GM19328 (cell line): Measurements from ENCODE around the gene MAN2A1.

Experiments
- ATAC-seq: cut with Tn5 transposase; IDR thresholded peaks from one replicate; pipeline ENCODE4 v1.9.1; 2021; ENCODE audit warnings: mild to moderate bottlenecking, moderate library complexity; ENCODE audit not compliant: unreplicated experiment

The MAN2A1 gene

GRCh38 chr5:109689740-109690241 lies at the start of gene MAN2A1:
Gene MAN2A1 (plus strand): TSS chr5:109689927. CDS start chr5:109690418, 491 bp downstream.
- ATAC-seq, result peak; percentile 47

- no peak for ATAC-seq
These were observed 48.8 kb upstream of the MAN2A1 start for GRCh38 chr5:109640976-109641375.

GRCh38 chr5:109643791-109644350 lies 45.9 kb upstream of the MAN2A1 start:
- ATAC-seq, result no peak

- no peak for ATAC-seq
These were observed 44.9 kb upstream of the MAN2A1 start for GRCh38 chr5:109644829-109645228.

- no peak for ATAC-seq
These were observed 44.0 kb upstream of the MAN2A1 start for GRCh38 chr5:109645707-109646192.

GRCh38 chr5:109649318-109649717 lies 40.4 kb upstream of the MAN2A1 start:
- ATAC-seq, result no peak

GRCh38 chr5:109650493-109650892 lies 39.2 kb upstream of the MAN2A1 start:
- no peak for ATAC-seq

- ATAC-seq, result no peak
These were observed 37.6 kb upstream of the MAN2A1 start for GRCh38 chr5:109652096-109652495.

GRCh38 chr5:109653042-109653441 lies 36.7 kb upstream of the MAN2A1 start:
- no peak for ATAC-seq

GRCh38 chr5:109653561-109654239 lies 36.0 kb upstream of the MAN2A1 start:
- no peak for ATAC-seq

GRCh38 chr5:109654455-109654854 lies 35.3 kb upstream of the MAN2A1 start:
- no peak for ATAC-seq

- ATAC-seq, result no peak
These were observed 33.9 kb upstream of the MAN2A1 start for GRCh38 chr5:109655841-109656240.

GRCh38 chr5:109656829-109657228 lies 32.9 kb upstream of the MAN2A1 start:
- ATAC-seq, result no peak

GRCh38 chr5:109659901-109660300 lies 29.8 kb upstream of the MAN2A1 start:
- no peak for ATAC-seq

- ATAC-seq, result no peak
These were observed 29.4 kb upstream of the MAN2A1 start for GRCh38 chr5:109660301-109660700.

GRCh38 chr5:109668237-109668636 lies 21.5 kb upstream of the MAN2A1 start:
- no peak for ATAC-seq

- no peak for ATAC-seq
These were observed 20.9 kb upstream of the MAN2A1 start for GRCh38 chr5:109668668-109669422.

- no peak for ATAC-seq
These were observed 19.6 kb upstream of the MAN2A1 start for GRCh38 chr5:109669991-109670706.

GRCh38 chr5:109671136-109671535 lies 18.6 kb upstream of the MAN2A1 start:
- ATAC-seq, result no peak

GRCh38 chr5:109674596-109674995 lies 15.1 kb upstream of the MAN2A1 start:
- no peak for ATAC-seq

GRCh38 chr5:109676920-109677319 lies 12.8 kb upstream of the MAN2A1 start:
- no peak for ATAC-seq
